Amniotic stem cell (primary cell): ENCODE measurements around the gene ARL8B.
"Not testable (repeated sequence)": the region's sequence is repeated elsewhere in the genome, so short reads cannot be mapped to it uniquely, and the experiment has no call there.

ENCODE experiments used
- DNase-seq: peaks from one replicate; lab custom pipeline; 2025; lab: John Stamatoyannopoulos, UW

The ARL8B gene

GRCh38 chr3:5122030-5122740 is at the start of gene ARL8B:
Gene ARL8B (plus strand): TSS chr3:5122292. CDS start chr3:5122466, 174 bp downstream.
- peak; percentile 73 for DNase-seq

GRCh38 chr3:5073374-5074085 is 48.6 kb upstream of the ARL8B start:
- DNase-seq: no peak

GRCh38 chr3:5078151-5078550 is 43.9 kb upstream of the ARL8B start:
- DNase-seq: no peak

- no peak for DNase-seq
Observed at GRCh38 chr3:5079761-5080160, 42.3 kb upstream of the ARL8B start.

- DNase-seq: no peak
Observed at GRCh38 chr3:5080779-5081550, 41.1 kb upstream of the ARL8B start.

GRCh38 chr3:5081973-5082788 is 39.9 kb upstream of the ARL8B start:
- not testable (repeated sequence) for DNase-seq

- no peak for DNase-seq
Observed at GRCh38 chr3:5082789-5083115, 39.3 kb upstream of the ARL8B start.

GRCh38 chr3:5084224-5084623 is 37.9 kb upstream of the ARL8B start:
- DNase-seq: no peak

GRCh38 chr3:5086708-5087107 is 35.4 kb upstream of the ARL8B start:
- DNase-seq: no peak

GRCh38 chr3:5087209-5087608 is 34.9 kb upstream of the ARL8B start:
- DNase-seq: no peak

GRCh38 chr3:5090197-5090596 is 31.9 kb upstream of the ARL8B start:
- no peak for DNase-seq

GRCh38 chr3:5092018-5092417 is 30.1 kb upstream of the ARL8B start:
- DNase-seq: no peak

GRCh38 chr3:5093731-5094130 is 28.4 kb upstream of the ARL8B start:
- DNase-seq: no peak

- no peak for DNase-seq
Observed at GRCh38 chr3:5095886-5096285, 26.2 kb upstream of the ARL8B start.

- DNase-seq: no peak
Observed at GRCh38 chr3:5096336-5097008, 25.6 kb upstream of the ARL8B start.

- no peak for DNase-seq
Observed at GRCh38 chr3:5098346-5098745, 23.7 kb upstream of the ARL8B start.

GRCh38 chr3:5102532-5102931 is 19.6 kb upstream of the ARL8B start:
- DNase-seq: no peak

GRCh38 chr3:5103743-5104142 is 18.3 kb upstream of the ARL8B start:
- DNase-seq: no peak

GRCh38 chr3:5105050-5105449 is 17.0 kb upstream of the ARL8B start:
- no peak for DNase-seq

GRCh38 chr3:5106371-5106770 is 15.7 kb upstream of the ARL8B start:
- DNase-seq: not testable (repeated sequence)

GRCh38 chr3:5106933-5107334 is 15.2 kb upstream of the ARL8B start:
- not testable (repeated sequence) for DNase-seq

GRCh38 chr3:5110337-5110736 is 11.8 kb upstream of the ARL8B start:
- no peak for DNase-seq
